A673 (cell line): Measurements from ENCODE around the gene NOS3. TPM values are rescaled to one million over a fixed set of nuclear protein-coding genes. Genes with fewer than 3 reads are reported as not detected.
"Not testable (repeated sequence)": the region's sequence is repeated elsewhere in the genome, so short reads cannot be mapped to it uniquely, and the experiment has no call there.

Experiments
- BruUV-seq: library from RNA; stranded (reverse); fragments of 400-500 nt; replicated peaks from 2 replicates; lab custom pipeline; 2021; lab: Mats Ljungman, UMichigan
- CTCF ChIA-PET: fragments of 300-600 bp; sonication (Branson Sonifier 250); formaldehyde crosslinking; loops from one replicate; lab custom pipeline; 2022; ENCODE audit warnings: antibody characterized with exemption; lab: Charles Lee
- POLR2A ChIA-PET: fragments of 300-600 bp; sonication (Branson Sonifier 250); formaldehyde crosslinking; loops from one replicate; lab custom pipeline; 2022; ENCODE audit warnings: antibody characterized with exemption; ENCODE audit not compliant: low non-redundant PET; lab: Charles Lee
- DNase-seq: peaks from one replicate; pipeline ENCODE4 v3.0.0-alpha.2; 2015; ENCODE audit warnings: low spot score
- H3K27ac ChIP-seq: fragments of 200-600 bp; sonication (generic); 2 replicates; pipeline ENCODE4 v1.5.1; 2016; ENCODE audit warnings: mixed run types, low read depth, mild to moderate bottlenecking, mixed read lengths, antibody characterized with exemption, low read length; ENCODE audit not compliant: poor library complexity, severe bottlenecking
- H3K27me3 ChIP-seq: fragments of 200-600 bp; sonication (generic); replicated peaks from 2 replicates; pipeline ENCODE4 v1.6.1; 2017; ENCODE audit warnings: mixed run types, low read depth, mild to moderate bottlenecking, mixed read lengths, antibody characterized with exemption, low read length; ENCODE audit not compliant: insufficient read depth, poor library complexity
- H3K36me3 ChIP-seq: fragments of 200-600 bp; sonication (generic); 2 replicates; pipeline ENCODE4 v1.6.1; 2016; ENCODE audit warnings: mixed run types, mild to moderate bottlenecking, mixed read lengths, antibody characterized with exemption, low read length; ENCODE audit not compliant: insufficient read depth, poor library complexity, severe bottlenecking
- H3K4me1 ChIP-seq: fragments of 200-600 bp; sonication (generic); 2 replicates; pipeline ENCODE4 v1.6.1; 2017; ENCODE audit warnings: mixed run types, mild to moderate bottlenecking, mixed read lengths, antibody characterized with exemption, low read length; ENCODE audit not compliant: insufficient read depth, poor library complexity, severe bottlenecking
- H3K4me3 ChIP-seq: fragments of 200-600 bp; sonication (generic); 2 replicates; pipeline ENCODE4 v1.5.1; 2016; ENCODE audit warnings: low read depth, mixed run types, mild to moderate bottlenecking, mixed read lengths, low read length; ENCODE audit not compliant: poor library complexity, severe bottlenecking
- H3K9me3 ChIP-seq: fragments of 200-600 bp; sonication (generic); 2 replicates; pipeline ENCODE4 v1.6.1; 2016; ENCODE audit warnings: mixed run types, low read depth, mild to moderate bottlenecking, mixed read lengths, antibody characterized with exemption, low read length; ENCODE audit not compliant: poor library complexity, severe bottlenecking
- CTCF ChIP-seq: fragments of 300-800, 200-600 bp; sonication (generic); conservative IDR thresholded peaks from 2 replicates; pipeline ENCODE4 v1.5.1; 2017; ENCODE audit warnings: low read depth, mild to moderate bottlenecking, antibody characterized with exemption, low read length, moderate library complexity, mixed read lengths
- EZH2 ChIP-seq: fragments of 200-600 bp; sonication (generic); IDR thresholded peaks from 2 replicates; pipeline ENCODE4 v1.6.1; 2017; ENCODE audit warnings: borderline replicate concordance, low read depth, mild to moderate bottlenecking, mixed read lengths, antibody characterized with exemption, low read length; ENCODE audit not compliant: poor library complexity, severe bottlenecking
- intact Hi-C: fragments of 100-400 bp; cut with micrococcal nuclease; formaldehyde crosslinking; loops from one replicate; pipeline ENCODE4 v1.10.0; 2022; ENCODE audit not compliant: unreplicated experiment
- total RNA-seq: library from RNA; stranded (reverse); gene quantifications from 2 replicates; pipeline ENCODE4 v1.2.3, GENCODE V29; 2021

The NOS3 gene
- total RNA-seq, 1 experiment from 2014 or later: 0.75 TPM

DNA sequence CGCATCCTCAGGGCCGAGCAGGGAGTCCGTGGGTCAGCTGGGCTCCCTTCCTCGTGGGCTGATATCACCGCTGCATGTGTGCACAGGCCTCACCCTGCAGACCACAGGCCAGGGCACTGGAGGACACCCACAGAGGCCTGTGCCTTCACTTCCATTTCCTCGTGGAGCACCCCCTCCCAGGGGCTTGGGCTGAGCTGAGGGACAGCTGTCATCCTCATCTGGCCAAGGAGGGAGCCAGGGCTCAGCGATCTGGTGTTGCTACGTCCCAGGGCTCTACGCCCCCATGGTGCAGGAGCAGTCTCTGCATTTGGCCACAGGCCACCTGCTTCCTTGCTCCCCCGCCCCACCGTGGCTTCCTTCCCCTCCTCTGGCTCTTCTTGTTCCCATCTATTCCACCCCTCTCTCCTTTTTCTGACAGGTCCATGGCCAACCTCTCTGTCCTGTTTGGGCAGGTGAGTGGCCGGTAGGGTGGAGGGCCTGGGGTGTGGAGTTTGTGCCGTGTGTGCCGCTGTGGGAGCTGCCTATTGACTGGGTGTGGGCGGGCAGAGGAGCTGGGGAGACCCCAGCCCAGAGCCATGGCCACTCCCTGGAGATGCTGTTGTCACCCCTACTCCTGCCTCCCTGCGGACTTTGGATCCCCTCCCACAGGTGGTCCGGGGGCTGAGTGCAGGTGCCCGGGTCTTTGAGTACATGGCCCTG is 49.2 kb downstream of the NOS3 start:
- CTCF ChIA-PET: no interaction called here
- POLR2A ChIA-PET: no interaction called here
- Histone ChIP-seq H3K27me3 (no peaks in the 10 kb centered on the region), H3K36me3 (no peaks in the 10 kb centered on the region), H3K4me1 (peaks cover 9% of the 10 kb centered on the region), H3K27ac (no peak overlapping the region), H3K4me3 (no peak overlapping the region), H3K9me3 (no peaks in the 10 kb centered on the region)
- BruUV-seq: no TSS peak
- intact Hi-C loops: no loop called here
- no peak for DNase-seq
- no peak for TF ChIP-seq CTCF
- no peak for TF ChIP-seq EZH2

GRCh38 chr7:151040616-151041375 is 50.0 kb downstream of the NOS3 start:
- BruUV-seq: no TSS peak
- H3K27ac ChIP-seq: no peak overlapping the region
- no peaks in the 10 kb centered on the region for H3K27me3 ChIP-seq
- TF ChIP-seq CTCF: no peak
- TF ChIP-seq EZH2: no peak
- no peak overlapping the region for H3K4me3 ChIP-seq
- H3K4me1 ChIP-seq: peaks cover 9% of the 10 kb centered on the region
- no peaks in the 10 kb centered on the region for H3K9me3 ChIP-seq
- CTCF ChIA-PET: no interaction called here
- no peaks in the 10 kb centered on the region for H3K36me3 ChIP-seq
- intact Hi-C loops: no loop called here
- POLR2A ChIA-PET: no interaction called here
- no peak for DNase-seq

- CTCF ChIA-PET, intact Hi-C loops, H3K9me3 ChIP-seq, H3K4me3 ChIP-seq, DNase-seq, H3K36me3 ChIP-seq, POLR2A ChIA-PET, H3K4me1 ChIP-seq, H3K27ac ChIP-seq, BruUV-seq, H3K27me3 ChIP-seq: not testable (repeated sequence)
Measured at GRCh38 chr7:151043449-151043848, 52.6 kb downstream of the NOS3 start.
